ENCODE data around the gene PTGIS. TPM values are rescaled to one million over a fixed set of nuclear protein-coding genes. Genes with fewer than 3 reads are reported as not detected.

PTGIS gene
- total and polyA plus RNA-seq, 2 experiments from 2014 or later, result 109 to 192 TPM

DNA sequence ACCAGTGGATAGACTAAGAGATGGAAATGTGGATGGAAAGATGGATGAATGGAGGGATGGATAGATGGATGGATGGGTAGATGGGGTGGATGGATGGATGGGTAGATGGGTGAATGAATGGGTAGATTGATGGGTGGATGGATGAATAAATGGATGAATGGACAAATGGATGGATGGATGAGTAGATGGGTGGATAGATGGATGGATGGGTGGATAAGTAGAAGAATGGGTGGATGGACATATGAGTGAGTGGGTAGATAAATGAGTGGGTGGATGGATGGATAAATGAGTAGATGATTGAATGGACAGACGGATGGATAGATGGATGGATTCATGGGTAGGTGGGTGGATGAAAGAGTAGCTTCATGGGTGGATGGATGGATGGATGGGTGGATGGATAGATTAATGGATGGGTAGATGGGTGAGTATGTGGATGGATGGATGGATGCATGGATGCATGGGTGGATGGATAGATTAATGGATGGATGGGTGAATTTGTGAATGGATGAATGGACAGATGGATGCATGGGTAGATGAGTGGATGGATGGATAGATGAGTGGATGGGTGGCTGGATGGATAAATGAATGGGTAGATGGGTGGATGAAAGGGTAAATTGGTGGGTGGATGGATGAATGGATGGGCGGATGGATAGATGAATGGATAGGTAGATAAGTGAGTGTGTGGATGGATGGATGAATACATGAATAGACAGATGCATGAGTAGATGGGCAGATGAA, 56.0 kb downstream of the PTGIS start:
- Histone ChIP-seq H3K27ac (no peak overlapping the region), H3K4me2 (ENCODE audit: unreplicated experiment) (no peak overlapping the region), H3K9me3 (ENCODE audit: low read depth) (no peaks in the 10 kb centered on the region), H2AFZ (no peak overlapping the region), H3K79me2 (ENCODE audit: insufficient read depth) (no peaks in the 10 kb centered on the region), H3K27me3 (replicated peaks; ENCODE audit: insufficient read depth) (no peaks in the 10 kb centered on the region), H3K4me3 (no peak overlapping the region), H3K9me2 (ENCODE audit: insufficient read depth) (0 out of 2 replicates have a peak, but pooled peaks cover 6% of the 10 kb centered on the region), H3F3A (ENCODE audit: insufficient read depth) (peaks cover 61% of the 10 kb centered on the region), H3K36me3 (ENCODE audit: low read depth) (peaks cover 30% of the 10 kb centered on the region), H3K9ac (no peak overlapping the region), H3K4me1 (ENCODE audit: insufficient read depth) (peaks cover 21% of the 10 kb centered on the region), H4K20me1 (ENCODE audit: insufficient read depth) (no peaks in the 10 kb centered on the region)
- in situ Hi-C loops (cut with MboI), result no loop called here
- DNase-seq, result no peak
- no peak for TF ChIP-seq EZH2phosphoT487 (IDR thresholded peaks at IDR 0.05; ENCODE audit: insufficient read depth, low read depth)
- no peak for TF ChIP-seq EZH2 (IDR thresholded peaks at IDR 0.05; ENCODE audit: insufficient read depth, poor library complexity, severe bottlenecking)
- WGBS, 2 experiments (ENCODE audit: low coverage in 1 of 2, low lambda C conversion rate in 2 of 2, missing lambda C conversion rate in 2 of 2), result 97% methylated on average over 2 of the region's 2 CpGs

DNA sequence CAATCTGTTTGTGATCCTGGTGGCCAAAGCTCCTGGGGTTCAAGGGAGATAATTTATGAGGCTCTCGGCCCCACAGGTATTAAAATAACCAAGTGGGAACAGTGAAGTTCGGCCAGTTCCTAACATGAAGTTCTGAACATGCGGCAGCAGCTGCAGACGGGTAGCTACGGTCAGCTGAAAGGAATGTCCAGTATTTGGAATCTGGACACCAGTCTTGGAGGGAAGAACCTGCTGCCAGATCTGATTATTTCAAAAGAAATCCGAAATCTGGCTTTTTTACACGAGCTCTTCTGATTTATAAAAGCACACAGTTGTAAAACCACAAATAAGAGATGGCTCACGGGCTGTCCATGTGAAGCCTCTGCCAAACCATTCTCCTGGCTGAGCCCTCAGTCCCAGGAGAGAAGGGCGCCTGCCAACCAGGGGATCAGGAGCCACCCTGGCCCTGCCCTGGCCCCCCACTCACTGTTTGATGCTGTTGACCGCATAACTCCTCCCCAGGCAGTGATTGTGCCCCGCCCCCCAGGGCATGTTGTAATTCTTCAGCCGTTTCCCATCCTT, 57.3 kb downstream of the PTGIS start:
- 2 to 3% methylated on average over 12 of the region's 12 CpGs for WGBS, 2 experiments (ENCODE audit: low coverage in 1 of 2, low lambda C conversion rate in 2 of 2, missing lambda C conversion rate in 2 of 2)
- Histone ChIP-seq H3K36me3 (ENCODE audit: low read depth) (peaks cover 37% of the 10 kb centered on the region), H3K4me3 (no peak overlapping the region; the same call in 1 of the 2 replicates), H3K27ac (peak overlapping the region; percentile 32), H3K27me3 (replicated peaks; ENCODE audit: insufficient read depth) (no peaks in the 10 kb centered on the region), H3K79me2 (ENCODE audit: insufficient read depth) (no peaks in the 10 kb centered on the region), H3K9ac (peak overlapping the region; percentile 19; the same call in 1 of the 2 replicates), H2AFZ (no peak overlapping the region), H3K9me2 (ENCODE audit: insufficient read depth) (0 out of 2 replicates have a peak, but pooled peaks cover 6% of the 10 kb centered on the region), H3F3A (ENCODE audit: insufficient read depth) (peaks cover 56% of the 10 kb centered on the region), H3K9me3 (ENCODE audit: low read depth) (no peaks in the 10 kb centered on the region), H3K4me1 (ENCODE audit: insufficient read depth) (peaks cover 21% of the 10 kb centered on the region), H4K20me1 (ENCODE audit: insufficient read depth) (no peaks in the 10 kb centered on the region), H3K4me2 (ENCODE audit: unreplicated experiment) (peak overlapping the region; percentile 72)
- in situ Hi-C loops (cut with MboI), result no loop called here
- TF ChIP-seq EZH2phosphoT487 (IDR thresholded peaks at IDR 0.05; ENCODE audit: insufficient read depth, low read depth), result peak; percentile 75; the same call in 1 of the 2 replicates
- no peak for TF ChIP-seq EZH2 (IDR thresholded peaks at IDR 0.05; ENCODE audit: insufficient read depth, poor library complexity, severe bottlenecking)
- DNase-seq, result peak; percentile 95

DNA sequence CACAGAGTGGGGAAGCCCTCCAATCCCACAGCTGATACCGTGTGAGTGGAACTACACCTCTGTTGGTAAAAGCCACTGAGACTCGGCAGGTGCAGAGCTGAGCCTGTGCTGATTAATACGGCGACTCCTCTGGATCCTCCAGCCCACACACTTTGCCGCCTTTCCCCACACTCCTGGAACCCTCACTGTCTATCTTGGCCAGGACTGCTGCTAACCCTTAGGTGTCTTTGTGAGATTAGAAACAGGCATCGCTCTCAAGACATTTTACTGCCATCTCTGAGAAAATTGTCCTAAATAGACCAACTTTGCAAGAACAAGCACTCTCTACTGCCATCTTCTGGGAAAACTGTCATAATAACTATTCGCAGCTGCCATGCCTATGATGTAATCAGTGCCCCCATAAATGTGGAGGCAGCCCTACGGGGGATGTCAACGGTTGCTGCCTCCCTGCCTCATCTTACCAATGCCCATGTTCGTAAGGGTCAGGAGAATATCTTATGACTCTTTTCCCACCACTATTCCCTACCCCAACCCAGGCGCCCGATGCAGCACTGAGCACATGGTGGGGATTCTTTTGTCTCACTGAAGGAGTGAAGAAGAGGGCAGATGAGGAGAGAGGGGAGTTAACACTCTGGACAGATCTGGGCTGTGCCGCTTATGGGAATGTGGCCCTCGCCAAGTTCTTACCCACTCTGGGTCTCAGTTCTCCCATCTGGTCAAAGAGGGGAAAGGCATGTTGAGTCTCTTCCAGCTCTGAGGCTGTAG, 59.3 kb downstream of the PTGIS start:
- peak; percentile 67 for DNase-seq
- Histone ChIP-seq H3K36me3 (ENCODE audit: low read depth) (peaks cover 25% of the 10 kb centered on the region), H4K20me1 (ENCODE audit: insufficient read depth) (no peaks in the 10 kb centered on the region), H3K9me3 (ENCODE audit: low read depth) (no peaks in the 10 kb centered on the region), H3K9me2 (ENCODE audit: insufficient read depth) (0 out of 2 replicates have a peak, but pooled peaks cover 6% of the 10 kb centered on the region), H2AFZ (no peak overlapping the region), H3K4me1 (ENCODE audit: insufficient read depth) (peaks cover 21% of the 10 kb centered on the region), H3F3A (ENCODE audit: insufficient read depth) (peaks cover 42% of the 10 kb centered on the region), H3K4me3 (no peak overlapping the region), H3K27me3 (replicated peaks; ENCODE audit: insufficient read depth) (no peaks in the 10 kb centered on the region), H3K4me2 (ENCODE audit: unreplicated experiment) (no peak overlapping the region), H3K27ac (no peak overlapping the region), H3K9ac (no peak overlapping the region), H3K79me2 (ENCODE audit: insufficient read depth) (no peaks in the 10 kb centered on the region)
- in situ Hi-C loops (cut with MboI), result loop anchor here (10.0 kb wide), 1 partner anchor 174 kb away; no protein-coding TSS in a partner anchor
- WGBS, 2 experiments (ENCODE audit: low coverage in 1 of 2, low lambda C conversion rate in 2 of 2, missing lambda C conversion rate in 2 of 2), result 61 to 66% methylated on average over 14 of the region's 14 CpGs
- TF ChIP-seq EZH2phosphoT487 (IDR thresholded peaks at IDR 0.05; ENCODE audit: insufficient read depth, low read depth) (no peak), EZH2 (IDR thresholded peaks at IDR 0.05; ENCODE audit: insufficient read depth, poor library complexity, severe bottlenecking) (no peak)

DNA sequence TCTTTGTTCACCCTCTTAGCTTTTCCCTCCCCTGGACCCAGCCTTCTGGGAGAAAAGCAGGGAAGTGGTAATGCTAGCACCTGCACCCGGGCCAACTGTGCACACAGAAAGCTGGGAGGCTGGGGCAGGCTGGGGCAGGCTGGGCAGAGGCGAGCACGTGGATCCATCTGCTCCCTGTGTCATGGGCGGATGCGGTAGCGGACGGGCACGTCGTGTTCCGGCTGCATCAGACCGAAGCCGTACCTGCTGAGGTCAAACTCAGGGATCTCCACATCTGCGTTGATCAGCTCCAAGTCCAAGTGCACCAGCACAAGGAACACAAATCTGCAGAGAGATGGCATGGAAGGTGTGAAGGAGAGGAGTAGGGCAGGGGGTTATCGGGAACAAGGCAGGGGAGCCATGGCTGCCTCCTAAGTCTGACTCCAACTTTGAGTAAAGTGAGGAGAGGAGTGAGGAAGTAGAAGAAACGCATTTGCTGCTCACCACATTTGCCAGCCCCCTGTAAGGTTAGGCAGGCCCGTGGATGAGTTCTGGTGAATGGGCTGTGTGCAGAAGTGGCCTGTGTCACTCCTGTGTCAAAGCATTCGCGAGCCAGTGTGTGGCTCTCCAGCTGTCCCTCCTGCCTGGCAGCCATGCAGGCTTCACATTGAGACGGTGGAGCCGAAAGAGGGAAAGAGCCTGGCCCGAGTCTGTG, 60.0 kb downstream of the PTGIS start:
- Histone ChIP-seq H3K4me1 (ENCODE audit: insufficient read depth) (peaks cover 21% of the 10 kb centered on the region), H2AFZ (no peak overlapping the region), H3F3A (ENCODE audit: insufficient read depth) (peaks cover 43% of the 10 kb centered on the region), H4K20me1 (ENCODE audit: insufficient read depth) (no peaks in the 10 kb centered on the region), H3K27ac (no peak overlapping the region), H3K36me3 (ENCODE audit: low read depth) (peaks cover 25% of the 10 kb centered on the region), H3K27me3 (replicated peaks; ENCODE audit: insufficient read depth) (no peaks in the 10 kb centered on the region), H3K9me2 (ENCODE audit: insufficient read depth) (0 out of 2 replicates have a peak, but pooled peaks cover 6% of the 10 kb centered on the region), H3K9ac (no peak overlapping the region), H3K4me2 (ENCODE audit: unreplicated experiment) (no peak overlapping the region), H3K79me2 (ENCODE audit: insufficient read depth) (no peaks in the 10 kb centered on the region), H3K4me3 (no peak overlapping the region), H3K9me3 (ENCODE audit: low read depth) (no peaks in the 10 kb centered on the region)
- 81 to 84% methylated on average over 21 of the region's 21 CpGs for whole genome bisulfite sequencing, 2 experiments (ENCODE audit: low coverage in 1 of 2, low lambda C conversion rate in 2 of 2, missing lambda C conversion rate in 2 of 2)
- no peak for DNase-seq
- TF ChIP-seq EZH2 (IDR thresholded peaks at IDR 0.05; ENCODE audit: insufficient read depth, poor library complexity, severe bottlenecking) (no peak), EZH2phosphoT487 (IDR thresholded peaks at IDR 0.05; ENCODE audit: insufficient read depth, low read depth) (no peak)
- in situ Hi-C loops (cut with MboI), result loop anchor here (10.0 kb wide), 1 partner anchor 173 kb away; no protein-coding TSS in a partner anchor
